ENCODE results near the gene TSC22D4.
A peak's percentile ranks its signal among the peaks of the same experiment; 100 is the strongest.

DNA sequence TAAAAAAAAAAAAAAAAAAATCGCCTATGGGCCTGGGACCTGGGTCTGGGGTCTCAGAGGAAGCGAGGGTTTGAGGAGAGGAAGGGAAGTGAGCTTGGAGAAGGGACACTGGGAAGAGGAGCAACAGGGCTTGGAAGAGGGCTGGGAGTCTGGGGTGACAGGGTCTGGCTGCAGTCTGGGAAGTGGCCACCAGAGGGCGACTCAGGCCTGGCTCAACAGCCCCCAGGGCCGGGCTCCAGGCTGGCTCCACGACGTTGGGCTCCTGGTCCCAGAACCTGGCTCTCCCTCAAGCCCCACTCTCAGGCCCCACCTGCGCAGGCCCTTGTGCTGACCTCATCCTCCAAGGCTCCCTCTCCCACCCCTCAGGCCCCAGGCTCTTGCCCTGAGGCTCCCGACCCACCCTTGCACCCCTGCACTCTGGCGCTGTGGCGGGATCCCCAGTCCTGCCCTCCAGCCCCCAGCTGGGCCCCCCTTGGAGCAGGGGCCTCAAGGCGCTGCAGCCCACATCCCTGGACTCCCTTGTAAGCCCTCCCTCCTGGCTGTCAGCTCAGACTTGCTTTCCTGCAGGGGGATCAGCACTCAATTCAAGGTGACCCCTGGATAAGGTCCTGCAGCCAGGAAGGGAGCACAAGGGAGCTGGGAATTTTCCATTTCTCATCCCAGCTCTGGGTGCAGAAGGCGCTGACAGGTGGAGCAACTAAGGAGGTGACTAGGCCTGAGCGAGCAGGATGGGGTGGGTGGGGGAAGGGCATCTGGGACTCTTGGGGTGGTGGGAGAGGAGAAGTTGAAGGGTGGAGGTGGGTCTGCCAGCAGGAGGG, 9.6 kb downstream of the TSC22D4 start:
- no peak for TF ChIP-seq ZNF350 (tag by site-specific recombination; IDR thresholded peaks at IDR 0.05)
- no peak for TF ChIP-seq SP2 (tag by site-specific recombination; IDR thresholded peaks at IDR 0.05)
- TF ChIP-seq ZNF76 (tag by site-specific recombination; IDR thresholded peaks at IDR 0.05; ENCODE audit: borderline replicate concordance, low read depth) = no peak
- TF ChIP-seq, protein P1, sequence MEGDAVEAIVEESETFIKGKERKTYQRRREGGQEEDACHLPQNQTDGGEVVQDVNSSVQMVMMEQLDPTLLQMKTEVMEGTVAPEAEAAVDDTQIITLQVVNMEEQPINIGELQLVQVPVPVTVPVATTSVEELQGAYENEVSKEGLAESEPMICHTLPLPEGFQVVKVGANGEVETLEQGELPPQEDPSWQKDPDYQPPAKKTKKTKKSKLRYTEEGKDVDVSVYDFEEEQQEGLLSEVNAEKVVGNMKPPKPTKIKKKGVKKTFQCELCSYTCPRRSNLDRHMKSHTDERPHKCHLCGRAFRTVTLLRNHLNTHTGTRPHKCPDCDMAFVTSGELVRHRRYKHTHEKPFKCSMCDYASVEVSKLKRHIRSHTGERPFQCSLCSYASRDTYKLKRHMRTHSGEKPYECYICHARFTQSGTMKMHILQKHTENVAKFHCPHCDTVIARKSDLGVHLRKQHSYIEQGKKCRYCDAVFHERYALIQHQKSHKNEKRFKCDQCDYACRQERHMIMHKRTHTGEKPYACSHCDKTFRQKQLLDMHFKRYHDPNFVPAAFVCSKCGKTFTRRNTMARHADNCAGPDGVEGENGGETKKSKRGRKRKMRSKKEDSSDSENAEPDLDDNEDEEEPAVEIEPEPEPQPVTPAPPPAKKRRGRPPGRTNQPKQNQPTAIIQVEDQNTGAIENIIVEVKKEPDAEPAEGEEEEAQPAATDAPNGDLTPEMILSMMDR (tag by site-specific recombination; IDR thresholded peaks at IDR 0.05) = peak; percentile 93
- no peak for TF ChIP-seq YY1 (tag by site-specific recombination; IDR thresholded peaks at IDR 0.05)
- TF ChIP-seq ZFP41 (tag by site-specific recombination; IDR thresholded peaks at IDR 0.05; ENCODE audit: borderline replicate concordance) = no peak
